Measurements from ENCODE around the gene CNP.

Gene CNP

DNA sequence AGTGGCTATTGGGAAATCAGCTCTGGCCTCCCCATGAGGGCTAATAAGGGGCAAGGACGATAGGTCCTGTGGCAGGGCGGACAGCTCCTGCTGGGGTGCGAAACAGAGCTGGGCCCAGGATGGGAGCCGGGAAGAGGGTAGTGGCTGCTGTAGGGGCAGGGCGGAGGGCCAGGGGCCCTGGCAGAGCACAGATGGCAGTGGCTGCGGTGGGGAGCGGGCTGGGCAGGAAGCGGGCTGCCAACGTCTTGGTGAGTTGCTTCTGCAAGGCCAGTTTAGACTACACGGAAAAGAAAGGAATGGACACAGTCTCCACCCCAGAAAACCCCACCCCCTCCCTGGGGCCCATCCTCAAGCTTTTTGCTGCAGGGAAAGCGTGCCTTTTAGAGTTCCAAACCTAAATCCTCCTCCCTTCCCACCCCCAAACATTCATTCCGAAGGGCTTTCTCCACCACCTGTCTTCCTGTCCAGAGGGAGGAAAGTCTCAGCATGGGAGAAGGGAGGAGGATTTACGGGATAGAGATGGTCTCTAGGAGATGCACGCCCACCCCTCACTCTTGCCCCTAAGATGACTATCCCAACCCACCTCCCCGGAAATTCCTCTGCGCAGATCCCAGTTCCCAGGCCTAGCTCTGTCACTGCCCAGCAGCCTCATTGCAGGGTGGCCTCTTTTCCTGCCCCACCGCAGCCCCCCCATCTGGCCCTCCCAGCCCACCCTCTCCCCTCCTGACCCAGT lies 60.4 kb downstream of the CNP start:
- DNase-seq (ENCODE audit: insufficient read length, low spot score) (no peak), FAIRE-seq (no peak)
